Endothelial cell of umbilical vein (primary cell): ENCODE data around the gene LAMB4. TPM values are rescaled to one million over a fixed set of nuclear protein-coding genes. Genes with fewer than 3 reads are reported as not detected.

Source experiments
- BruUV-seq: library from RNA; stranded (reverse); fragments of 400-500 nt; replicated peaks from 2 replicates; lab custom pipeline; 2021; lab: Mats Ljungman, UMichigan
- CTCF ChIA-PET: fragments of 300-600, 350-600 bp; sonication (Branson Sonifier 250); formaldehyde crosslinking; loops from one replicate; lab custom pipeline; 2021; ENCODE audit warnings: antibody characterized with exemption, inconsistent platforms; lab: Charles Lee
- POLR2A ChIA-PET: fragments of 300-600, 350-600 bp; sonication (Branson Sonifier 250); formaldehyde crosslinking; loops from one replicate; lab custom pipeline; 2021; ENCODE audit warnings: antibody characterized with exemption, inconsistent platforms; lab: Charles Lee
- DNase-seq: peaks from one replicate; pipeline ENCODE4 v3.0.0-alpha.2; 2011; ENCODE audit warnings: low read depth, low spot score
- FAIRE-seq: peaks from 2 replicates; lab custom pipeline; 2011; peaks lifted over from hg19 to GRCh38; lab: Jason Lieb, UNC
- H2AFZ ChIP-seq: 2 replicates; pipeline ENCODE4 v1.6.0; 2012; ENCODE audit warnings: low read depth, low read length, control low read depth, inconsistent platforms
- H3K27ac ChIP-seq: 2 replicates; pipeline ENCODE4 v1.5.1; 2011; ENCODE audit warnings: low read depth, mild to moderate bottlenecking, control low read depth, low read length, moderate library complexity; ENCODE audit not compliant: insufficient read depth
- H3K27me3 ChIP-seq, 2 experiments: 2 replicates each; pipeline versions ENCODE4 v1.6.0 to v1.6.1; 2011; ENCODE audit warnings: low read length in 2 of 2, mixed read lengths in 1 of 2; ENCODE audit not compliant: control insufficient read depth in 2 of 2, insufficient read depth in 2 of 2
- H3K36me3 ChIP-seq, 2 experiments: 2 replicates in 1 of 2; 3 replicates in 1 of 2; pipeline ENCODE4 v1.5.1; 2011; ENCODE audit warnings: low read length in 2 of 2, mild to moderate bottlenecking in 1 of 2, moderate library complexity in 1 of 2; ENCODE audit not compliant: control insufficient read depth in 2 of 2, insufficient read depth in 2 of 2; ENCODE audit errors: extremely low read depth in 1 of 2
- H3K4me1 ChIP-seq: 3 replicates; pipeline ENCODE4 v1.5.1; 2011; ENCODE audit warnings: mild to moderate bottlenecking, low read length; ENCODE audit not compliant: control insufficient read depth, insufficient read depth; ENCODE audit errors: extremely low read depth
- H3K4me2 ChIP-seq: 2 replicates; pipeline ENCODE4 v1.6.1; 2011; ENCODE audit warnings: low read length, control low read depth, mixed read lengths; ENCODE audit not compliant: insufficient read depth
- H3K4me3 ChIP-seq, 3 experiments: fragments of 200-600 bp in 1 of 3; sonication (generic), shearing (Covaris generic) in 1 of 3; replicated peaks in 1 of 3; 2 replicates each; pipeline ENCODE4 v1.5.1; 2011 to 2016; ENCODE audit warnings: control low read depth in 3 of 3, low read length in 3 of 3, mild to moderate bottlenecking in 2 of 3, inconsistent platforms in 1 of 3, low read depth in 1 of 3, moderate library complexity in 1 of 3; ENCODE audit not compliant: insufficient read depth in 1 of 3
- H3K79me2 ChIP-seq: 2 replicates; pipeline ENCODE4 v1.6.0; 2012; ENCODE audit warnings: low read length, inconsistent platforms; ENCODE audit not compliant: control insufficient read depth, insufficient read depth
- H3K9ac ChIP-seq: replicated peaks from 2 replicates; pipeline ENCODE3; 2011; ENCODE audit warnings: low read length, control low read depth; ENCODE audit not compliant: insufficient read depth; ENCODE audit errors: extremely low read depth
- H3K9me1 ChIP-seq: replicated peaks from 3 replicates; pipeline ENCODE4 v1.6.0; 2011; ENCODE audit warnings: mild to moderate bottlenecking, low read length; ENCODE audit not compliant: control insufficient read depth, insufficient read depth; ENCODE audit errors: extremely low read depth
- H3K9me3 ChIP-seq: replicated peaks from 2 replicates; pipeline ENCODE4 v1.5.1; 2012; ENCODE audit warnings: low read length, inconsistent platforms; ENCODE audit not compliant: control insufficient read depth, insufficient read depth
- H4K20me1 ChIP-seq: replicated peaks from 2 replicates; pipeline ENCODE3; 2011; ENCODE audit warnings: mild to moderate bottlenecking, low read length; ENCODE audit not compliant: control insufficient read depth, insufficient read depth; ENCODE audit errors: extremely low read depth
- CTCF ChIP-seq, 2 donors: IDR thresholded peaks; 1 replicate in 1 of 2; 2 replicates in 1 of 2; pipeline ENCODE4 v1.5.1; 2011; ENCODE audit warnings: low read length in 2 of 2, mild to moderate bottlenecking in 2 of 2, moderate library complexity in 2 of 2, control low read depth in 1 of 2, inconsistent platforms in 1 of 2, low read depth in 1 of 2; ENCODE audit not compliant: insufficient read depth in 1 of 2; ENCODE audit errors: extremely low read depth in 1 of 2
- FOS ChIP-seq: IDR thresholded peaks from 2 replicates; pipeline ENCODE4 v1.6.1; 2011; ENCODE audit warnings: mild to moderate bottlenecking, low read length, moderate library complexity, borderline replicate concordance; ENCODE audit not compliant: insufficient read depth
- GATA2 ChIP-seq: IDR thresholded peaks from 2 replicates; pipeline ENCODE4 v1.7.0; 2011; ENCODE audit warnings: low read depth, mild to moderate bottlenecking, moderate library complexity, mixed read lengths, low read length; ENCODE audit not compliant: insufficient read length, insufficient read depth
- JUN ChIP-seq: IDR thresholded peaks from 2 replicates; pipeline ENCODE4 v1.6.1; 2011; ENCODE audit warnings: borderline replicate concordance, low read depth; ENCODE audit not compliant: insufficient read length, insufficient read depth
- MAX ChIP-seq: IDR thresholded peaks from 2 replicates; pipeline ENCODE4 v1.6.1; 2011; ENCODE audit not compliant: insufficient read depth, insufficient read length
- MYC ChIP-seq: IDR thresholded peaks from one replicate; pipeline ENCODE4 v1.6.1; 2011; ENCODE audit warnings: mild to moderate bottlenecking, low read depth, low read length
- POLR2A ChIP-seq: IDR thresholded peaks from 2 replicates; pipeline ENCODE4 v1.6.1; 2012; ENCODE audit warnings: low read depth, mild to moderate bottlenecking, control low read depth, low read length
- POLR2AphosphoS5 ChIP-seq: IDR thresholded peaks from 2 replicates; pipeline ENCODE4 v1.6.1; 2012; ENCODE audit warnings: low read depth, mild to moderate bottlenecking, control low read depth, low read length, moderate library complexity; ENCODE audit not compliant: insufficient read depth
- dilution Hi-C: fragments of 300-500 bp; cut with MboI; formaldehyde crosslinking; loops from one replicate; pipeline ENCODE4 v1.15.0; 2019; ENCODE audit warnings: low sequenced_read_pairs; ENCODE audit not compliant: extremely low pct_ligation_motif_present
- intact Hi-C: fragments of 100-400 bp; cut with micrococcal nuclease; formaldehyde crosslinking; loops from one replicate; pipeline ENCODE4 v1.10.0; 2022
- polyA plus RNA-seq, 4 experiments: library from polyadenylated mRNA; depleted of rRNA in 3 of 4; stranded (reverse) in 3 of 4; unstranded in 1 of 4; fragments of >200 nt; gene quantifications; 2 replicates each; pipeline versions ENCODE4 v1.2.1 to v1.2.3, GENCODE V29; 2011 to 2012; ENCODE audit warnings: missing spikeins in 1 of 4
- total RNA-seq: library from RNA; stranded (reverse); gene quantifications from 2 replicates; pipeline ENCODE4 v1.2.3, GENCODE V29; 2021

Gene LAMB4
- total and polyA plus RNA-seq, 2 donors (not counting 3 experiments of a cell fraction or from before 2014, with no cell fraction given) = 0.15 to 0.20 TPM

- dilution Hi-C loops = no loop called here
- Histone ChIP-seq H4K20me1 (peaks cover 2% of the 10 kb centered on the region), H3K9me3 (no peaks in the 10 kb centered on the region), H3K9ac (peak overlapping the region; percentile 24), H3K27ac (peak overlapping the region; percentile 41), H2AFZ (no peak overlapping the region), H3K4me2 (no peak overlapping the region), H3K9me1 (no peaks in the 10 kb centered on the region), H3K79me2 (peaks cover 85% of the 10 kb centered on the region), H3K36me3 (peaks cover 42 to 61% of the 10 kb centered on the region in 2 experiments), H3K4me3 (no peak overlapping the region), H3K4me1 (peaks cover 25% of the 10 kb centered on the region), H3K27me3 (no peaks in the 10 kb centered on the region)
- ChIA-PET POLR2A (no interaction called here), CTCF (interaction anchor here (1.0 to 2.5 kb wide), 4 partner anchors 9 to 156 kb away, joined by 4 to 17 read pairs (median 4); no protein-coding TSS in a partner anchor)
- DNase-seq (peak; percentile 48), FAIRE-seq (no peak)
- no peak for TF ChIP-seq MAX
- TF ChIP-seq POLR2AphosphoS5 = no peak
- TF ChIP-seq FOS = peak; percentile 62
- TF ChIP-seq POLR2A = peak; percentile 29
- intact Hi-C loops = loop anchor here (10.0 kb wide), 1 partner anchor 245 kb away; the partner anchor contains the start of gene CBLL1
- no TSS peak for BruUV-seq
Measured at GRCh38 chr7:107989618-107990373, 140.4 kb downstream of the LAMB4 start.

GRCh38 chr7:107982918-107983389, 147.2 kb downstream of the LAMB4 start:
- no TSS peak for BruUV-seq
- ChIA-PET POLR2A (interaction anchor here (1.1 to 1.7 kb wide), 4 partner anchors 8 to 33 kb away, joined by 3 to 7 read pairs (median 4); no protein-coding TSS in a partner anchor), CTCF (interaction anchor here (0.6 to 4.5 kb wide), 8 partner anchors 10 to 514 kb away, joined by 3 to 29 read pairs (median 6); no protein-coding TSS in a partner anchor)
- no peak for TF ChIP-seq POLR2AphosphoS5
- TF ChIP-seq MAX = no peak
- no peak for TF ChIP-seq MYC
- TF ChIP-seq JUN = no peak
- TF ChIP-seq GATA2 = no peak
- TF ChIP-seq CTCF (IDR thresholded peaks at IDR 0.05; ENCODE audit: extremely low read depth in 1 of 2, insufficient read depth in 1 of 2, low read depth in 1 of 2, low read length in 2 of 2) = peak; percentile 25
- peak; percentile 46 for FAIRE-seq
- peaks cover 12% of the 10 kb centered on the region for H4K20me1 ChIP-seq
- H3K27ac ChIP-seq = no peak overlapping the region
- H3K4me2 ChIP-seq = no peak overlapping the region
- no peaks in the 10 kb centered on the region for H3K9me1 ChIP-seq
- no peak overlapping the region for H2AFZ ChIP-seq
- peaks cover 85% of the 10 kb centered on the region for H3K79me2 ChIP-seq
- intact Hi-C loops (no loop called here), dilution Hi-C loops (no loop called here)
- no peaks in the 10 kb centered on the region for H3K4me1 ChIP-seq
- H3K27me3 ChIP-seq = no peaks in the 10 kb centered on the region
- H3K36me3 ChIP-seq = peaks cover 49 to 63% of the 10 kb centered on the region in 2 experiments
- no peak overlapping the region for H3K4me3 ChIP-seq
- H3K9ac ChIP-seq = no peak overlapping the region
- no peak for DNase-seq
- H3K9me3 ChIP-seq = no peaks in the 10 kb centered on the region
